HS-5 (cell line): ENCODE measurements around the gene GPRIN2.
"Not testable (repeated sequence)": the region's sequence is repeated elsewhere in the genome, so short reads cannot be mapped to it uniquely, and the experiment has no call there.

Experiments used
- DNase-seq: peaks from one replicate; pipeline ENCODE4 v3.0.0-alpha.2; 2012; ENCODE audit warnings: low read depth

GPRIN2 gene

DNA sequence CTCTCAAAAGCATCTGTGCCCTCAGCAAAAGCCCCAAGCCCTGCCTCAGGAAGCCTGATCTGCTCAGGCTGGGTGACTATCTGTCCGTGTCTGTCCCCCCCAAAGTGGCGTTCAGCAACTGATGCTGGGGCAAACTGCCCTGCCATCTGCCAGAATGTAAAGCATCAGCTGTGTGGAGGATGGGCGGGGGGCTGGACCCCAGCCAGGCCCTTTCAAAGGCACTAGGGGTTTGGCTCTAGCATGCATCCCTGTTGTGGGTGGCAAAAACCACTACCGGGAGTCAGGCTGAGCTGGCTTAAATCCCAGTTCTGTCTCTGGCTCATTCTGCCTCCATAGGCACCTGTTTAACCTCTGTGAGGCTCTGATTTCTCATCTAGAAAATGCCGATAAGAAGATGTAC is 35.5 kb downstream of the GPRIN2 start:
- no peak for DNase-seq

DNA sequence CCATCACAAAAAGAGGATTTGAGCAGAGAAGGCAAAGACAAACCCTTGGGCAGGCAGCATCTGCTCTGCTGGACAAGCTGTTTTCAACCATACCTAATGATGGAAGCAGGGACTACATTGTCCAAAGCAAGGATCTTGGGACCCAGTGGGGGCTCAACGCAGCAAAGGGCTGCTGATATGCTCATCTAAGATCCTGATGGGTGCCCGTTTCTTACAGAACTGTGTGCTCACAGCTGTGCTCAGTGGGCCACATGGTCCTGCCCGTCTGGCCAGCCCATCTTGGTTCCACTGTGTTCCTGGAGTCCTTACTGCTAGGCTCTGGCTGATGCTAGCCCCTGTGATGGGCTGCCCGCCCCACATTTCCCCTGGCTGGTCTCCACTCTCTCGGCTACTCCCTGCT is 36.1 kb downstream of the GPRIN2 start:
- DNase-seq, result no peak

DNA sequence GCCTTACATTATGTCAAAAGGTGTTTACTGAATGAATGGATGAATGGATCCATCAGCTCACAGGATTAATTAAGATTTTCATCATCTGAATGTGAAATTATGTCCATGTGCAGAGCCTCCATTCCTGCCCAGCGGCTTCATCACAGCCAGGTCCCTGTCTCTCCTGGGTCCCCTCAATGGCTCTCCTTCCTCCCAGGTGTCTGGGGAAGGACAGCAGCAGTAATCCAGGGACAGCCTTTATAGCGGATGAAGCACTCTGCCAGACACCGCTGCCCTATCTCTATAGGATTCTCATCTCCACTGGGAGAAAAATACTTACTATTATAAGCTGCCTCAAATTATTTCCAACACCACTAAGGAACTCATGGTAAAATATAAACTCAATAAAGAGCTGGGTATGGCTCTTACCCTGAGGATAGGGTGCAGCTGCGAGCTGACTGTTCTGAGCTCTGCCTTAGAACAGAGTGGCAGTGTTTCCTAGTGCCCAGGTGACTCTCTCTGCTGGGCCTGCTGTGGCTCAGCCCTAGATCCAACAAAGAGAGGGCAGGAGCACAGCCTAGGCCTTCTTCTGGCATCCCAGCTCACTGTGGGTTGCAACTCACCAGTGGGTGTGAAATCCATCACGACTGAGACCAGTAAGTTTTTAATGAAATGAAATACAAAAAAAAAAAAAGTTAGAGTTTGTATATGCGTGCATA is 38.3 kb downstream of the GPRIN2 start:
- DNase-seq, result no peak

DNA sequence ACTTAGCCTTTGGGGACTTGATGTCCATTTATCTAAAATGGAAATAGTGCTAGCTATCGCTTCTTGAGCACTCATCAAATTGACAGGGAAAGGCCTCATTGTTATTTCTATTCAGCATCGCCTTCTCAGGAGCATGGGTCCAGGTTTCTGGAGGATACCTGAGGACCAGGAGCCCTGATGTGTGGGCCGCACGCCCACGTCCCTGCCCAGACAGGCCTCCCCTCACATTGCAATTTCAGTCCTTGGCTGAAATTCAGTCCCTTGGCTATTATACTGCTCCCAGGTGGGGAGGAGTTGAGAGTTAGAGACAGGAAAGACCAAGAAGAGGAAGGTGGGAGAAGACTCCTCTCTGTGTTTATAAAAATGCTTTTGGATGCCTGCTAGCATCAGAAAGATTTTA is 38.9 kb downstream of the GPRIN2 start:
- DNase-seq, result no peak

DNA sequence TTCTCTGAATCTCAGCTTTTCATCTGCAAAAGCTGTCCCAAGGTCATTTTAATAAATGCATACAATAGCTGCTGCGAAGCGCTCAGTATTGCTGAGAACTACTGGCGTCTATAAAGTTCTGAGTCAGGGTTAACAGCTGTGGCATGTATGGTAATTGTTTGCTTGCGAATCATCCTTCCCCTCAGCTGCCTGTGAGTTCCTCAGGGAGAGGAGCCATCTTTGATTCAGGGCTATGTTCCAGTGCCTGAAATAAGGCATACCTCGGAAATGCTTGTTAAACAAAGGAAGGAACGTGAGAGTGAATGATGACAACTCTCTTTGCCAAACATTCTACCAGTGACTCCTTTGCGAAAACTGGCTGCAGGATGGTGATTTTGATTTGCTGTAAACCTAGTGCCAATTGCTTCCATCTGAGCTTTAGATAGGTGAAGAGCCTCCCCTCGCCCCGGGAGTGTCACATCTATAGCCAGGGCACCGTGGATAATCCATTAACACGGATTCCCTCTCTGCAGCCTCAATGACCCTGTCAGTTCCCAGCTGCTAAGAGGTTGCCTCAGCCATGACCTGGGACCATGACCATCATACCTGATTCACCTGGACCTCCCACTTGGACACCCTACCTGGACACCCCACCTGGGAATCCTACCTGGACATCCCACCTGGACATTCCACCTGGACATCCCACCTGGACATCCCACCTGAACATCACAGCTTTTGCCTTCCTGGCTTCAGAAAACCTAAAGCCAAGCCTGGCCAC is 39.6 kb downstream of the GPRIN2 start:
- peak; percentile 83 for DNase-seq

DNA sequence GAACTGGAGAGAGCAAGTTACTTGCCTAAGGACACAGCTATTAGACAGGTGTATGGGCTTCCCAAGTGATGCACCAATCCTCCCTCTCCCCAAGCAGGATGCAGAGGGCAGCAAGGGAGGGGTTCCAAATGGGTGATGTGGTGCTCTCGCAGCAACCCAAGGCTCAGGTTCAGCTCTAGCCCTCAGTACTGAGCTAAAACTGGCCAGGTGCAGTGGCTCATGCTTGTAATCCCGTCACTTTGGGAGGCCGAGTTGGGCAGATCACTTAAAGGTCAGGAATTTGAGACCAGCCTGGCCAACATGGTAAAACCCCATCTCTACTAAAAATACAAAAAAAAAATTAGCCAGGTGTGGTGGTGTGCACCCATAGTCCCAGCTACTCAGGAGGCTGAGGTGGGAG is 40.7 kb downstream of the GPRIN2 start:
- no peak for DNase-seq

DNA sequence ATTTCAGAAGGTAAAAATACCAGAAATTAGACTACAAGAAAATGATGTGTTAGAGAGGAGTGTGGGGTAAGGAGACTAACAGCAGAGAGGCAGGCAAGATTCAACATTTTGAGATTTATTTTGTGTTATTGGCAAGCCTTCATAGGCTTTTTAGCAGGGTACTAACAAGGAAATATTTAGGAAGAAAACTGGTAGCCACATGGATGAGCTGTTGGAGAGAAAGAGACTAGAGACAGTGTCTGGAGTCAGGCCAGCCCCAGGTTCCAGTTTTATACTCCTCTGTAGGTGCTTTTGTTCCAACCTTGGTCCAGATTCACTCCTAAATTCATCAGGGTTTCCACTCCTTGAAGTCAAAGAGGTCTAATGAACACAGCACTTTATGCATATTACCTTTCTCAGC is 41.1 kb downstream of the GPRIN2 start:
- DNase-seq, result no peak

DNA sequence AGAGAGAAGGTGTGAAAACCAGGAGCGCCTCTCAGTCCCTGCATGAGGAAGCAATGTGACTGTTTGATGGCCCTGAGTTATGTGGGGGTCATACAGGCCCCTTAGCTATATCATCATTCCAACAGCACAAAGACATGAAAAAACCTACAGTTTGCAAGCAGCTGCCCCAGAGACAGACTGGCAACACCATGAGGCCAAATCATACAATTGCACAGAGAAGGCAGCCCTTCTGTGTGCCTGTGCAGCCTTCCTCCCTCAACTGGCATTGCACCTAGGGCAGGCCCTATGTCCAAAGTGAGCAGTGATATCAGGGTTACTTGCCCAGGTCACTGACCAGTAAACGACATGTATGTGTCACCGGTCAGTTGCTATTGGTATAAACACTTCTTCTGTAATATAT is 41.6 kb downstream of the GPRIN2 start:
- DNase-seq, result no peak

DNA sequence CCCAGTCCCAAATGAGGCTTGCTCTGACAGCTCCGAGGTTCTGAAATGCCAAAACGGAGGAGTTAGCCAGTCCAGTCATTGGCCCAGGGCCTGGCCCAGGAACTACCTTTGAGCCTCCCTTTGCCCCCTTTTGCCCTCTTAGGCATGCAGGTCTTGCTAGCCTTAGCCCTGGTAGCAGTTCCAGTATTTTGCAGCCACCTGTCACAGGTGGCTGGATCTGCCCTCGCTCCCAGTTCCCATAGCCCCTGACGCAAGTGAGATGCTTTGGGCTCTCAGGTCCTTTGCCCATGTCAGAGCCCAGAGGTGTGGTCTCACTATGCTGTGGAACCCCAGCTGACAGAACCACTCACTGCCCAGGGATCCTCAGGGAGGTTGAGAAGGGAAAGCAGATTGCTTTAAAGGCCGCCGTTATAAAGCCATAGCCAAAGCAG is 42.0 kb downstream of the GPRIN2 start:
- DNase-seq, result no peak

DNA sequence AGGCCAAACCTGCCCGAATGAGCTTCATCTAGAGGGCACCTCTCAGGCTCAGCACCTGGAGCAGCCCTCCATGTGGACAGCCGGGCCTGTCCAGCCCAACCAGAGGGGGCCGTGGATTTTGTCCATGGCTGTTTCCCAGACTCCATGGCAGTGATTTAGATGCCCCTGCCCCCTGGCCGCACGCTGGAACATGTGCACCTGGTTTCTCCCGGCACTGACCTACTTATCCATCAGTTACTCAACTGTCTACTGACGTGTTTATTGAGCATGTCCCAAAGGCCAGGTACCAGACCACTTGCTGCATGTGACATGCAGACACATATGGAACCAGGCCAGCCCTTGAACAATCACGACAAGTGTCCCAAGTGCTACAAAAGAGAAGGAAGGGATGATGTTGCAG is 43.1 kb downstream of the GPRIN2 start:
- DNase-seq, result not testable (repeated sequence)

DNA sequence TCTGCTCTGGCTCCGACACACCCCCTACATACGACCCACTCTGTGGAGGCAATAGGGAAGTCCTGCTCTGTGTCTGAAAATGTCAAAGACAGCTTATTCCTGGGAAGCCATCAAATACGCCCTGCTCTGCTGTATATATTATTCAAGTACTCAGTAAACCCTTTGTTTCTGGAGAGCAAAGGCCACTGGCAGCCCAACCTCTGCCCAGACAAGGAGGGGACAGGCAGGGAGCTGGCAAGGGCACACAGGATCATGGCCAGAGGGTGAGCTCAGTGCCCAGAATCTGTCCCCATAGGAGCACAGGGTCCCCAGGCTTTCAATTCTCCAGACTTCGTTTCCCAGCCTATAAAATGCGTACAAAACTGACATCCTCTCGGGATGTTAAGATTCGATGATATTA is 43.7 kb downstream of the GPRIN2 start:
- DNase-seq, result not testable (repeated sequence)

DNA sequence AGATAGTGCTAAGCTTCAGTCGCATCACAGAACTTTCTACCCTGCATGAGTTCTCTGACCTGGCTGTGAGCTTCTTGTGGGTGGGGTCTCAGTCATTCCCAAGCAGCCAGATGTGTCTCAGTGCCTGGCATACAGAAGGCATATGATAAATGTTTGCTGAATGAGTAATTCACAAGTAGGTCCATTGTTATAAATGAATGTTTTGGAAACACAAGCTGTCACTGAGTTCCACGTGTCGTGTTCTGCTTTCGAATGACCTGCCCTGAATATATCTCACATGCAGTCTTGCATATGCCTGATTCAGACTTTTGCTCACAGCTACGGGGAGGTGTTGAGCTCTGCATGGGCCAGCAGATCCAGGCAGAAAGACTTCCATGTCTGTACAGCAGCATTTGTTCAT is 44.5 kb downstream of the GPRIN2 start:
- not testable (repeated sequence) for DNase-seq
